Memory B cell (primary cell): ENCODE measurements around the gene PLAU.
"Not testable (repeated sequence)": the region's sequence is repeated elsewhere in the genome, so short reads cannot be mapped to it uniquely, and the experiment has no call there.

Experiments
- ATAC-seq: fragments of 150-1000 bp; cut with Tn5 transposase; 2 replicates; pipeline ENCODE4 v1.10.0; 2021; ENCODE audit warnings: low read depth, mild to moderate bottlenecking, moderate library complexity
- DNase-seq, 2 donors: peaks; one replicate each; pipeline ENCODE4 v3.0.0; 2022; ENCODE audit warnings: low spot score in 2 of 2
- H3K27ac Mint-ChIP-seq: one replicate; pipeline ENCODE4 v1.8.0; 2022; ENCODE audit warnings: mild to moderate bottlenecking, moderate library complexity, mixed read lengths
- H3K27me3 Mint-ChIP-seq: one replicate; pipeline ENCODE4 v1.8.0; 2022; ENCODE audit warnings: mixed read lengths
- H3K36me3 Mint-ChIP-seq: one replicate; pipeline ENCODE4 v1.8.0; 2022; ENCODE audit warnings: mild to moderate bottlenecking, mixed read lengths
- H3K4me1 Mint-ChIP-seq: one replicate; pipeline ENCODE4 v1.8.0; 2022; ENCODE audit warnings: mixed read lengths
- H3K4me3 Mint-ChIP-seq: one replicate; pipeline ENCODE4 v1.8.0; 2022; ENCODE audit warnings: mild to moderate bottlenecking, moderate library complexity, mixed read lengths
- H3K9me3 Mint-ChIP-seq: one replicate; pipeline ENCODE4 v1.8.0; 2022; ENCODE audit warnings: mixed read lengths

PLAU gene

GRCh38 chr10:73886085-73886529 is 24.8 kb upstream of the PLAU start:
- H3K27me3 Mint-ChIP-seq, result no peaks in the 10 kb centered on the region
- no peaks in the 10 kb centered on the region for H3K9me3 Mint-ChIP-seq
- no peaks in the 10 kb centered on the region for H3K36me3 Mint-ChIP-seq
- DNase-seq (peak; percentile 70 to 74), ATAC-seq (peak; percentile 83)
- H3K4me1 Mint-ChIP-seq, result peaks cover 18% of the 10 kb centered on the region
- H3K4me3 Mint-ChIP-seq, result no peak overlapping the region
- no peak overlapping the region for H3K27ac Mint-ChIP-seq

- Mint-ChIP-seq H3K27me3 (no peaks in the 10 kb centered on the region), H3K4me3 (no peak overlapping the region), H3K36me3 (no peaks in the 10 kb centered on the region), H3K4me1 (peaks cover 18% of the 10 kb centered on the region), H3K27ac (no peak overlapping the region), H3K9me3 (no peaks in the 10 kb centered on the region)
- no peak for ATAC-seq
- DNase-seq, result no peak
These were observed 24.2 kb upstream of the PLAU start for GRCh38 chr10:73886661-73887293.

GRCh38 chr10:73887294-73888039 is 23.5 kb upstream of the PLAU start:
- Mint-ChIP-seq H3K36me3 (no peaks in the 10 kb centered on the region), H3K4me3 (no peak overlapping the region), H3K27me3 (no peaks in the 10 kb centered on the region), H3K27ac (no peak overlapping the region), H3K4me1 (peaks cover 18% of the 10 kb centered on the region), H3K9me3 (no peaks in the 10 kb centered on the region)
- no peak for DNase-seq
- no peak for ATAC-seq

GRCh38 chr10:73888514-73888913 is 22.4 kb upstream of the PLAU start:
- H3K4me3 Mint-ChIP-seq, result no peak overlapping the region
- H3K27me3 Mint-ChIP-seq, result no peaks in the 10 kb centered on the region
- H3K4me1 Mint-ChIP-seq, result peaks cover 18% of the 10 kb centered on the region
- H3K27ac Mint-ChIP-seq, result peak overlapping the region; percentile 79
- H3K9me3 Mint-ChIP-seq, result no peaks in the 10 kb centered on the region
- DNase-seq, result no peak
- no peaks in the 10 kb centered on the region for H3K36me3 Mint-ChIP-seq
- no peak for ATAC-seq

GRCh38 chr10:73889014-73889413 is 21.9 kb upstream of the PLAU start:
- Mint-ChIP-seq H3K9me3 (no peaks in the 10 kb centered on the region), H3K4me1 (peaks cover 18% of the 10 kb centered on the region), H3K27ac (peak overlapping the region; percentile 79), H3K27me3 (no peaks in the 10 kb centered on the region), H3K36me3 (no peaks in the 10 kb centered on the region), H3K4me3 (no peak overlapping the region)
- ATAC-seq (peak; percentile 81), DNase-seq (peak in 1 of 2 donors; percentile 25)

- Mint-ChIP-seq H3K27ac (peak overlapping the region; percentile 79), H3K4me1 (peaks cover 18% of the 10 kb centered on the region), H3K4me3 (peak overlapping the region; percentile 51)
- ATAC-seq, H3K9me3 Mint-ChIP-seq, H3K27me3 Mint-ChIP-seq, H3K36me3 Mint-ChIP-seq, DNase-seq: not testable (repeated sequence)
These were observed 21.5 kb upstream of the PLAU start for GRCh38 chr10:73889416-73889815.

GRCh38 chr10:73890261-73890660 is 20.7 kb upstream of the PLAU start:
- H3K27me3 Mint-ChIP-seq, result no peaks in the 10 kb centered on the region
- peaks cover 18% of the 10 kb centered on the region for H3K4me1 Mint-ChIP-seq
- H3K36me3 Mint-ChIP-seq, result no peaks in the 10 kb centered on the region
- no peak overlapping the region for H3K4me3 Mint-ChIP-seq
- no peak overlapping the region for H3K27ac Mint-ChIP-seq
- H3K9me3 Mint-ChIP-seq, result no peaks in the 10 kb centered on the region
- ATAC-seq, result no peak
- no peak for DNase-seq

GRCh38 chr10:73890830-73891229 is 20.1 kb upstream of the PLAU start:
- not testable (repeated sequence) for ATAC-seq, H3K36me3 Mint-ChIP-seq, DNase-seq, H3K27me3 Mint-ChIP-seq, H3K9me3 Mint-ChIP-seq, H3K27ac Mint-ChIP-seq, H3K4me3 Mint-ChIP-seq
- H3K4me1 Mint-ChIP-seq, result peaks cover 18% of the 10 kb centered on the region

GRCh38 chr10:73891540-73891939 is 19.4 kb upstream of the PLAU start:
- no peak overlapping the region for H3K27ac Mint-ChIP-seq
- peaks cover 11% of the 10 kb centered on the region for H3K4me1 Mint-ChIP-seq
- DNase-seq (no peak), ATAC-seq (no peak)
- H3K4me3 Mint-ChIP-seq, result no peak overlapping the region
- H3K27me3 Mint-ChIP-seq, result no peaks in the 10 kb centered on the region
- no peaks in the 10 kb centered on the region for H3K36me3 Mint-ChIP-seq
- H3K9me3 Mint-ChIP-seq, result no peaks in the 10 kb centered on the region

GRCh38 chr10:73892310-73893030 is 18.5 kb upstream of the PLAU start:
- Mint-ChIP-seq H3K36me3 (no peaks in the 10 kb centered on the region), H3K27ac (no peak overlapping the region), H3K27me3 (no peaks in the 10 kb centered on the region), H3K9me3 (no peaks in the 10 kb centered on the region), H3K4me3 (no peak overlapping the region), H3K4me1 (peaks cover 11% of the 10 kb centered on the region)
- DNase-seq, result no peak
- ATAC-seq, result no peak

GRCh38 chr10:73893426-73893825 is 17.5 kb upstream of the PLAU start:
- Mint-ChIP-seq H3K9me3 (no peaks in the 10 kb centered on the region), H3K36me3 (no peaks in the 10 kb centered on the region), H3K27me3 (no peaks in the 10 kb centered on the region), H3K27ac (no peak overlapping the region), H3K4me3 (no peak overlapping the region), H3K4me1 (peaks cover 9% of the 10 kb centered on the region)
- ATAC-seq (no peak), DNase-seq (no peak)

GRCh38 chr10:73894245-73894971 is 16.5 kb upstream of the PLAU start:
- no peak overlapping the region for H3K4me3 Mint-ChIP-seq
- H3K36me3 Mint-ChIP-seq, result no peaks in the 10 kb centered on the region
- H3K27ac Mint-ChIP-seq, result no peak overlapping the region
- ATAC-seq, result peak; percentile 31
- H3K27me3 Mint-ChIP-seq, result no peaks in the 10 kb centered on the region
- H3K9me3 Mint-ChIP-seq, result no peaks in the 10 kb centered on the region
- DNase-seq, result no peak
- peaks cover 1% of the 10 kb centered on the region for H3K4me1 Mint-ChIP-seq

GRCh38 chr10:73895381-73895780 is 15.6 kb upstream of the PLAU start:
- not testable (repeated sequence) for H3K27me3 Mint-ChIP-seq, H3K36me3 Mint-ChIP-seq, DNase-seq, H3K9me3 Mint-ChIP-seq, H3K4me3 Mint-ChIP-seq, ATAC-seq, H3K27ac Mint-ChIP-seq, H3K4me1 Mint-ChIP-seq

GRCh38 chr10:73897693-73898092 is 13.2 kb upstream of the PLAU start:
- no peak overlapping the region for H3K4me3 Mint-ChIP-seq
- H3K36me3 Mint-ChIP-seq, result no peaks in the 10 kb centered on the region
- H3K27me3 Mint-ChIP-seq, result no peaks in the 10 kb centered on the region
- H3K4me1 Mint-ChIP-seq, result peaks cover 5% of the 10 kb centered on the region
- no peak for ATAC-seq
- H3K9me3 Mint-ChIP-seq, result no peaks in the 10 kb centered on the region
- H3K27ac Mint-ChIP-seq, result no peak overlapping the region
- DNase-seq, result no peak
